ENCODE data around the gene BATF3. TPM values are rescaled to one million over a fixed set of nuclear protein-coding genes. Genes with fewer than 3 reads are reported as not detected.
"Not testable (repeated sequence)": the region's sequence is repeated elsewhere in the genome, so short reads cannot be mapped to it uniquely, and the experiment has no call there.

Gene BATF3
- total RNA-seq, 2 experiments from 2014 or later, result 146 to 148 TPM

DNA sequence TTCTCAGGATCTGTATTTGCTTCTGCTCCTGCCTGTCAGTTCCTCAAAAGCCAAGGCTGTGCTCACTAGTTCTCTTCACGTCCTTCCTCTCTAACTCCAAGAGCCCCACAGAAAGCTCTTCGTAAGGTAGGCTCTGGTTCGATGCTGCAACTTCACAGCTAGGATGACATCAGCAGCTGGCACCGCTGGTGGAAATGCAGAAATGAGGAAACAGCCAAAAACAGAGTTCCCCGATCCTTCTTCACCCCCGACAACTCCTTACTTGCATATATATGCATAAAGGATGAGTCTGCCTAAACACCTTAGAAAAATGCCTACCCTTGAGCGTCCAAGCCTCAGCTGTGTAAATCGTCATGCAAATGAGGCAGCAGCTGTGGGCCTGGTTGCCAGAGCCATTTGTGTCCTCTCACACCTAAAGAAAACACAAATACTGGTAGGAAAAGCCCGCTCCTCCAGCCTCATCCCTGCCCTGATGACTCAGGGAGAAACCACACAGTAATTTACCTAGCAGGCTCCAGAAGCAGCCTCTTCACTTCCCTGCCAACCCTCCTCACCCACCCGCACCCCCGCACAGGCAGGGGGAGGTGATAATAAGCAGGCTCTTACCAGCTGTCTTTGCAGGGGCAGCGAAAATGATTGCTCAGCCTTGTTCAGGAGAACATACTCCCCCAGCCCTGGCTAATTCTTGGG lies 28.2 kb downstream of the BATF3 start:
- ChIA-PET POLR2A (no interaction called here), CTCF (interaction anchor here (1.0 to 1.7 kb wide), 2 partner anchors 116 to 194 kb away, joined by 3 to 6 read pairs; no protein-coding TSS in a partner anchor)

DNA sequence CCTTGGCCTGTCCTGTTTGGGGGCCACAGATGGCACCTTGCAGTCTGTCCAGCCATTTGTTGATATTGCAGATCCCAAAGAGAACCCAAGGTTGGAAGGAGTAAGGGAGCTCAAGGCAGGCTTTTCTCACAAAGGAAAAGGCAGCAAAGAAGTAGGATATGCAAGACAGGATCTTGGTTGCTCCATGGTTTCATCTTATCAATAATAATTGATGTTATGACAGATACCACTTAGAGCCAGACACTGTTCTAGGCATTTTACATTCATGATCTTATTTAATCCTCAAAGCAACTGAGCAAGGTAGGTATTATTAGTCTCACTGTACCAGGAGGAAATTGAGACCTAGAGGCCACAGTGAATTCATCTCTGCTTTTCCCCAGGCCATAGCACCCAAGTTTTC lies 28.8 kb downstream of the BATF3 start:
- CTCF ChIA-PET, result interaction anchor here (1.0 to 1.7 kb wide), 2 partner anchors 117 to 194 kb away, joined by 3 to 6 read pairs; no protein-coding TSS in a partner anchor
- POLR2A ChIA-PET, result no interaction called here

DNA sequence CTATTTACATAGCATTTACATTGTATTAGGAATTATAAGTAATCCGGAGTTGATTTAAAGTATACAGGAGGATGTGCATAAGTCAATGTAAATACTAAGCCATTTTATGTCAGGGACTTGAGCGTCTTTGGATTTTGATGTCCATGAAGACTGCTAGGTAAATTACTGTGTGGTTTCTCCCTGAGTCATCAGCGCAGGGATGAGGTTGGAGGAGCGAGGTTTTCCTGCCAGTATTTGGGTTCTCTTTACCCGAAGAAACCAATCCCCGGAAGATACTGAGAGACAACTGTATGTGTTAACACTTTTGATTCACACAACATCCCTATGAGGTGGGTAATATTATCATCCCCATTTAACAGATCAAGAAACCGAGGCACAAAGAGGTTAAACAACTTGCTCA lies 29.3 kb downstream of the BATF3 start:
- ChIA-PET POLR2A (no interaction called here), CTCF (interaction anchor here (1.7 kb wide), 1 partner anchor 193 kb away, joined by 6 read pairs; no protein-coding TSS in a partner anchor)

DNA sequence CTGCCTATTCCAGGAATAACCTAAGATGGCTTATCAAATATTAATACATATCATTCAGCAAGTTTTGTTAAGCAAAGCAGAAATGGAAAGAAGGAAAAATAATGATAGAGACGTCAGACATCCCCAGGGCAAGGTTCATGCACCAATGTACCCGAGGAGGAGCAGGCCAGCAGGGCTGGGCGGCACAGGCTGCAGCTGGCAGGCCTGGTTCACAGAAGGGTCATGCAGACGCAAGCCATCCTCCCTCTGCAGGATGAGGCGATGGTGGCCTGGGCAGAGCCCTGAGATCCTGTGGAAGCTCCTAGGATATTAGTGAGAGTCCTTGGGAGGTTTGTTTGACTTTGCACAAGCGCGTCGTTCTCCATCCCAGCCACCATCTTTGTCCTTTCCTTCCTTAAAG lies 30.0 kb downstream of the BATF3 start:
- POLR2A ChIA-PET, result no interaction called here
- CTCF ChIA-PET, result no interaction called here

DNA sequence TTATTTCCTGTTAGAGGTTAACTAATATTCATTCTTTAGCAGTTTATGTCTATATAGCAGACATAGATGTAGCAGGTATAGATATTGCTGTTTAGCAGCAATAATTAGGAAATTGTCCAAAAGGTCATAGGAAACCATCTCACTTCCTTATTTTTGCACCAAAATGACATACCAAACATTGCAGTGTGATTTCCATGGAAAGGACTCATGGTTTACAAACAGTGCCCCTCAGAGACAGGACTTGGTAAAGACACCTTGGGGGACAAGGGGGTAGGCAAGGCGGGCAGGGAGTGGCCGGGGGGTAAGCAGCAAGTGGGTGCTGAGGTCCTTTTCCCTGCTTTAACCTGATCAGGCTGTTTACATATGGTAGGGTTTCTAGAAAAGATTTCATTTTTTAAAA lies 30.5 kb downstream of the BATF3 start:
- ChIA-PET POLR2A (no interaction called here), CTCF (interaction anchor here (1.9 to 2.4 kb wide), 2 partner anchors 9 to 192 kb away, joined by 5 to 9 read pairs; no protein-coding TSS in a partner anchor)

DNA sequence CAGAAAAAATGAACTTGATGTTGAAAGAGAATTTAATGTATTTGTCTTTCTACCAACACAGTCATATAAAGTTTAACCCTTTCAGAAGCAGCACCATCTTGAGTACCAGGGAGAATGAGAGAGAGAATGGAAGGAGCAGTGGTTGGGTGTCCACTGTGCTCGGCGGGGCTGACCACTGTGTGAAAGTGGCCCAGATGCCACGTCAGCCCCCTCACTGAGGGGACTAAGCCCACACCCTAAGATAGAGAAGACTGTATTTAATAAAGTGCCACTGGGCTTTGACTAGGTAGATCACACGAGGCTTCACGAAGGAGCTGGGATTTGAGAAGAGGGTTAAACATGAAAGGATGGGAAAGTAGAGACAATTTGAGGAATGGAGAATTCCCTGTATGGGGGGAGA lies 31.2 kb downstream of the BATF3 start:
- CTCF ChIA-PET, result interaction anchor here (0.6 to 2.4 kb wide), 4 partner anchors 10 to 211 kb away, joined by 3 to 9 read pairs (median 4); no protein-coding TSS in a partner anchor
- POLR2A ChIA-PET, result interaction anchor here (0.9 to 1.0 kb wide), 2 partner anchors 10 to 108 kb away, joined by 3 to 4 read pairs; no protein-coding TSS in a partner anchor

DNA sequence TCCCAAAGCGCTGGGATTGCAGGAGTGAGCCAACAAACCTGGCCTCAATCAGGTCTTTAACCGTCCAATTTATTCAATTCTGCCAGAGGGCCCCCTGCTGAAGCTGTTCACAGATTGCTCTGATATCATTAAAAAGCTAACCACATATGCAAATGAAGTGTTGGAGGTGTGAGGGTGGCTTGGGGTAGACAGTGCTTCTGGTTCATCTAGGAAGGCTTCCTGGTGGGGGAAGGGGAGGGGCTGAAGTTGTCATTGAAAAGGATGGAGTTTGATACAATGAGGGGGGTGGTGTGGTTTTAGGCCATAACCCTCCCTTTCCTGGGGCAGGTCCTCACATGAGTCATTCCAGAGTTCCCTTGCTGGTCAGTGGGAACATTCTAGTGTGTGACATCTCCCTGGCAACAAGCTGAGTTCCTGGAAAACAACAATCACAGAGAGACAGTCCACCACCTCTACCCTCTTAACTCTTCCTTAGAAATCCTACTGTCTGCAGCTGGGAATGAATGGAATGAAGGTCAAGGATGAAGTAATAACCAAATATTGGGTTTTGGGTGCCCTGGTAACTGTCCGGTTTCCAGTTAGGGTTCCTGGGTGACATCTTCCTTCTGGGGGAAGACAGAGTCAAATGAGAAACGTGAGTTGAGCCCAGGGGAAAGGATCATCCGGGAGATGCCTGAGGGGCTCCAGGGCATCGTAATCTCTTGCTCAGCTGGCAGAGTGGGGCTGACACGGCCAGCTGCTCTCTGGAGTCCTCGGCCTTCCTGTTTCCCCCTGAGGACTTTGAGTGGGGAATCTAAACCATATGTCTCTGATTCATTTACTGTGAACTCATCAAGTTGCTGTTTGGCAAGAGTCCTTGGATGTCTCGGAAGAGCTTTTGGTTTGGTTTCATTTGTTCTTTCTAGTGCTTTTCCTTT lies 32.2 kb downstream of the BATF3 start:
- CTCF ChIA-PET, result interaction anchor here (0.6 to 2.4 kb wide), 5 partner anchors 11 to 210 kb away, joined by 3 to 9 read pairs (median 3); no protein-coding TSS in a partner anchor
- POLR2A ChIA-PET, result interaction anchor here (0.6 to 1.1 kb wide), 4 partner anchors 11 to 127 kb away, joined by 3 to 4 read pairs (median 3); no protein-coding TSS in a partner anchor

DNA sequence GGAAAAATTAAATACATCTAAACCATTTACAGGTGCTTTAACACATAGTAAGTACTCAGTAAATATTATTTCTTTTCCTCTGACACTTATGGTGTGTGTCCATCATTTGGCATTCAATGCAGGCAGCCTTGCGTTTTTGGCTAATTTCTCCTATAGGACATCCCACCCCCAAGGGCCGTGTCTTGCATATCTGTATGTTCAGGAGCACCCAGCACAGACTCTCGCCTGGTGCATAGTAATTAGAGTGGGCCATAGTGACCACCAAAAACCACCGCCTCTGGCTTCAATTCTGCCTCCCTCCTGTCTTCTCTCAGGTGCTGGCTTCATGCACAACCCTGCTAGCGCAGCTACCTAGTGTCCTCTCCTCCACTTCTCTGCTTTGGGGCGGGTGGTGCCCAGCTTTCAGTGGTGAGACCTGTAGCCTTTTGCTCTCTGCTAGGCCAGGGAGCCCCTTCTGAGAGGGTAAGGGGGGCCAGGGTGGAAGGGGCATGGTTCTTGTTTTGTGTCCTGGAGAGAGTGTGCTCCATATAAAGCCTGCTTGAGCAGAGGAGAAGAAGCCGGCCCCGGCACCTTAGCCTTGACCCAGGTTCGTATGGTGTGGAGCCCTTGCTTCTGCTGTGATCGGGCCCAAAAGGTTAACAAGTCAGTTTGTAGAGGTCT lies 33.4 kb downstream of the BATF3 start:
- ChIA-PET CTCF (interaction anchor here (0.5 to 2.7 kb wide), 23 partner anchors 8 to 337 kb away, joined by 3 to 31 read pairs (median 6); partner anchors contain the start of genes NSL1 and TATDN3), POLR2A (no interaction called here)

DNA sequence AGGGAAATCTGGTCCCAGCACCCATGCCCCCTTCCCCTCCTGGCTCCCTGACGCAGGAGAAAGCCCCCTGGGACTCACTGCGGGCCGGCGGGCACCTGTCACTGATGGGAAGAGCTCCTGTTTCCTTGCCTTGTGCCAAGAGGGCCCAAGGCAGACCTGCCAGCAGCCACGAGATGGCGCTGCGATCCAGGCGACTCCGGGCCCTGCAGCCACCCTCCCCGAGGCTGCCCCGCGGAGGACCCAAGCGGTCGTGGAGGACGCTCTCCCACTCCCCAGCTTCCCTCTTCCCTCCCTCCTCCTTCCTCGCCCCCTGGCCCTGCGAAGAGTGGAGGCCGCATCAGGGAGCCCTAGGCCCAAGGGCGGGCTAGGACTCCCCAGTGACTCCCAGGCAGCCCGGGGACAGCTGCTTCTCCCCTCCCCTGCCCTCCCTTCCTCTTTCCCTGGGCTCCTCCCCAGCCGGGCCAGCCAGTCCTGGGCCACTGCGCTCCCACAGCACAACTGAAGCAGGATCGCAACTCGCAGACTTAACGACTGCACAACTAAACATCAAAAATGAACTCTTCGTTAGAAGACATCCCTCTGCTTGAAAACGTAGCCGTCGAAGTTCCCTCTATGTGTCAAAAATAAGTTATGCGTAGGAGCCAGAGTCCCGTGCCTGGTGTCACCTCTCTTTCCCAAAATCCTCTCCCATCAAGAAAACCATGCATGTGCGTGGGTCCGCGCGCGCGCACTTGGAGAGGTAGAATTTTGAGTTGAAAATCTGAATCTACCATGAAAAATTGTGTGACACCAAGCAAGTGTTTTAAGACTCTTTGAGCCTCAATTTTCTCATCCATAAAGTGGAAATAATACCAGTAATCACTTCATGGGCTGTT lies 34.2 kb downstream of the BATF3 start:
- POLR2A ChIA-PET, result interaction anchor here (1.0 kb wide), 1 partner anchor 12 kb away, joined by 5 read pairs; no protein-coding TSS in a partner anchor

DNA sequence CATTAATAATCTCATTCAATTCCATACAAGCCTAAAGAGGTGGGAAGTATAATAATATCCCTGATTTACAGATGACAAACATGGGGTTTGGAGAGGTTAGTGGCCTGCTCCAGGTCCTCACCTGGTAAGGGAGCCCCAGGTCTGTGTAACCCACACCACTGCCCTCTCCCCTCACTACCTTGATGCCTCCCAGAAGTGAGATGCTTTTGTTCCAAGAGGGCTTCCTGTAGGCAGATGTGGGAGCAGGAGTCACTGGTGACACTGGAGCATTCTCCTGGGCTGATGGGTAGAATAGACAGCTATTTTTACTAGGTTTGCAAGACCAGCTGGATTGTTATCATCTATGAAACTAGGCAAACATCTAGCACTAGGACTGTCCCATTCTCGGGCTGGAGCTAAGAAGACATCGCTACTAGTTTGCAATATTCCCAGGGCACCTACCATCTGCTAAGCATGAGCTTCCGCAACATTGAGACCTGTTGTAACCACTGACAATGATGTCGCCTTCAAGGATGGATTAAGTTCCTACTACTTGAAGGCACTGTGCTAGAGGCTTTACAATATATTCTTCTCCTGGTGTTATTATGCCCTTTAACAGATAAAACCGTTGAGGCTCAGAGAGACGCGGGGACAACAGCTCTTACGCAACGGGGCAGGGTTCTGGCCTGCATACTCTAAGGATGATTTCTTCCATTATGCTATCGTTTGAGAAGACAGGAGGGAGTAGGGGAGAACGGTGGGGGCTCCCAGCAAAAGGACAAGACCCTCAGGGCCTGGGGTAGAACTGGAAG lies 35.0 kb downstream of the BATF3 start:
- ChIA-PET POLR2A (interaction anchor here (0.6 to 1.0 kb wide), 2 partner anchors 9 to 13 kb away, joined by 3 to 5 read pairs; no protein-coding TSS in a partner anchor), CTCF (interaction anchor here (0.6 to 2.7 kb wide), 56 partner anchors 8 to 338 kb away, joined by 3 to 31 read pairs (median 5); partner anchors contain the start of genes BATF3, NSL1 and TATDN3)

More for the DNA sequence above, 34.2 kb downstream of the BATF3 start:
- CTCF ChIA-PET, result interaction anchor here (0.5 to 2.7 kb wide), 57 partner anchors 9 to 338 kb away, joined by 3 to 31 read pairs (median 5); partner anchors contain the start of genes BATF3, NSL1 and TATDN3

DNA sequence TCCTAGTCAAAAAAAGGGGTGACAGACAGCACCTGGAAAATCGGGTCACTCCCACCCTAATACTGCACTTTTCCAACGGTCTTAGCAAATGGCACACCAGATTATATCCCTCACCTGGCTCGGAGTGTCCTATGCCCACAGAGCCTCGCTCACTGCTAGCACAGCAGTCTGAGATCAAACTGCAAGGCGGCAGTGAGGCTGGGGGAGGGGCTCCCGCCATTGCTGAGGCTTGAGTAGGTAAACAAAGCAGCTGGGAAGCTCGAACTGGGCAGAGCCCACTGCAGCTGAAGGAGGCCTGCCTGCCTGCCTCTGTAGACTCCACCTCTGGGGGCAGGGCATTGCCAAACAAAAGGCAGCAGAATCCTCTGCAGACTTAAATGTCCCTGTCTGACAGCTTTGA lies 41.4 kb downstream of the BATF3 start:
- CTCF ChIA-PET, result interaction anchor here (0.5 kb wide), 1 partner anchor 491 kb away, joined by 4 read pairs; no protein-coding TSS in a partner anchor
- POLR2A ChIA-PET, result not testable (repeated sequence)

DNA sequence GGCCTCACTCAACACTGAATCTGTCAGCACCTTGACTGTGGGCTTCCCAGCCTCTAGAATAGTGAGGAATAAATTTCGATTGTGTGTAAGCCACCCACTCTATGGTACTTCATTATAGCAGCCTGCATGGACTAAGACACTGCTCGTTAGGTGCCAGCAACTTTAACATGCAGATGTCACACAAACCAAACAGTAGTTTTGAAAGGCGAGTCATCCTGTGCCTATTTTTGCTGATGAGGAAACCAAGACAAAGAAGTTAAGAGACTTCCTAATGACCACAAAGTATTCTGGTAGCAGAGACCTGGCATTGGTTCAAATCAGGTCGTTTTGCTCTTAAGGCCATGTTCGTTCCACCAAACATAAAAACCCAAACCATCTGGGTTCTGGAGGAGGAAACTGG lies 42.9 kb downstream of the BATF3 start:
- ChIA-PET CTCF (interaction anchor here (2.1 kb wide), 1 partner anchor 8 kb away, joined by 6 read pairs; no protein-coding TSS in a partner anchor), POLR2A (no interaction called here)

DNA sequence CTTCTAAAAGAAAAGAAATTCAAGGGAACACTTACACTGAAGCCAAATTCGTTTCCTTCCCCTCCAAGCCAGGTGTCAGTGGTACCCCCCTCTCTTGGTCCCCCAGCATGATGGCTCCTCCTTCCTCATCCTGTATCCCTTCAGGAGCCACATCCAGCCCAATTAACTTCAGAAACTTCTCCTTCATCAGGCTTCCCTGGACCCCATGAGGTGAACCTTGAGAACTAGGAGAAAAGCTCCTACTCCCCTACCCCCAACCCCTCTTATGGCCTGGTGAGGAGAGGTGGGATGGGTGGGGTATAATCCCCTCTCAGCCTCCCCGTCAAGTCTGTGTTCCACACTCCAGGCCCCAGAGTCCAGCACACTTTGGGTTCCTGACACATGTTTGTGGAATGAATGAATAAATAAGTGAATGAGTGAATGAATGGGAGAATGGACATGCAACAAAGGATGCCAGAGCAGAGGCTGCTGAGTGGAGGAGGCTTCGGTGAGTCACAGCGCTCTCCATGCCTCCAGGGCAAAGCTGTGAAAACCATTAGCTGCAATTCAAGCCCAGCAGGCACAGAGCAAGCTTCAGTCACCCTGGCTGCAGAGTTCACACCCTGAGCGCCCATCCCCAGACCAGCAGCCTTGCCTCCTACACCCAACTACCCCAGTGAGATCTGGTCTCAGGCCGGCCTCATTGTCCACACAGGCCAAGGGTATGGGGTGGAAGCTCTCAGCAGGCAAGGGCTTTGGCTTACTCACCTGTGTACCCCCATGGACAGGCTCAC lies 43.8 kb downstream of the BATF3 start:
- CTCF ChIA-PET, result interaction anchor here (2.1 kb wide), 1 partner anchor 9 kb away, joined by 6 read pairs; no protein-coding TSS in a partner anchor
- POLR2A ChIA-PET, result interaction anchor here (0.6 kb wide), 1 partner anchor 8 kb away, joined by 3 read pairs; no protein-coding TSS in a partner anchor

DNA sequence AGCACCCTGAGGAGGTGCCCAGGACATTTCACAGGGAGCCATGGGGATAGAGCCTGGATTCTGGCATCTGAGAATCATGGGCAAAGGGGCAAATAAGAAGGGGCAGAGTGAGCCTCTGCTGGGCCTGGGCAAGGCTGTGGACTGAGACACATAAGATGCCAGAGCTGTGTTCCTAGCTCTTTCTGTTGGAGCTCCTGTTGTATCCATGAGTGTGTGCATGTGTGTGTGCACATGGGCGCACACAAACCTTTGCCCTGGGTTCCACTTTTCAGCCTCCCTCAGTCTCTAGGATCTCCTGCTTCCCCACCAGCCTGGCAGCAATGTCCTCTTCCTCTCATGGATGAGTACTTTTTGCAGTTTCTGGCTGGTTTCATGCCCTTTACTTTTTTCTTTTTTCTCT lies 47.0 kb downstream of the BATF3 start:
- CTCF ChIA-PET, result interaction anchor here (3.9 kb wide), 1 partner anchor 12 kb away, joined by 15 read pairs; no protein-coding TSS in a partner anchor
- POLR2A ChIA-PET, result no interaction called here

DNA sequence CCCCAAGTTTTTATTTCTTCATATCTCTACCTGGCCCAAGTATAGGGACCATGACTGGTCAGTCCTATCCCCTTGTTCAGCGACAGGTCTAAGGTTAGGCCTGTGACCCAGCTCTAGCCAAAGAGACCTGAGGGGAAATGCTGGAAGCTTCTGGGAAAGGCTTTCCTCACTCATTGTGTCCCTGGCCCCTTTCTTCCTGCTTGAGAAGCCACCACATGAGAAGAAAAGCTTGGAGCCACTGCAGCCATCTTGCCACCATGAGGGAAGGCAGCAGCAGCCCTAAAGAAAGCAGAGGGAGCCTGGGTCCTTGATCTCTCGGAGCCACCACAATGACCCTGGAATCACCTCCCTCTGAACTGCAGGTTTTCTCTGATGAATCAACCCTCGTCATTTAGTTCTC lies 47.7 kb downstream of the BATF3 start:
- POLR2A ChIA-PET, result no interaction called here
- CTCF ChIA-PET, result interaction anchor here (3.9 kb wide), 1 partner anchor 13 kb away, joined by 15 read pairs; no protein-coding TSS in a partner anchor

DNA sequence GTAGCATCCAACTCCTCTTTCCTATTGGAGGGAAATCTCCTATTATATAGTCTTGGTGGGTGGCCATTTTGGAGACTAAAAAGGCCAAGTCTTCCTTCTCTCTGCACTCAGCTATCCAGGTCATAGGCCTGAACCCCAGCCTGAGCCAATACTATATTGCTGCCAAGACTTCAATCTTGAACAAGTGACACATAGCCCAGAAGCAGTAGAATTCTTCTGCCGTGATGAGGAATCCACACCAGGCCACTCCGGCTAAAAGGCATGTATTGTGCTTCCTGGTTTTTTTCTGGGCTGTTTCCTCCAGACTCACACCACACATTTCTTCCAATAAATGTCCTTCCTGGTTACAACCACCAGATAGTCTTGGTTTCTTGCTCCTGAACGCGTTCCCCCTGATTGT lies 48.1 kb downstream of the BATF3 start:
- ChIA-PET POLR2A (no interaction called here), CTCF (interaction anchor here (3.9 kb wide), 1 partner anchor 14 kb away, joined by 15 read pairs; no protein-coding TSS in a partner anchor)
